Measurements from ENCODE around the gene C1orf50.

DNA sequence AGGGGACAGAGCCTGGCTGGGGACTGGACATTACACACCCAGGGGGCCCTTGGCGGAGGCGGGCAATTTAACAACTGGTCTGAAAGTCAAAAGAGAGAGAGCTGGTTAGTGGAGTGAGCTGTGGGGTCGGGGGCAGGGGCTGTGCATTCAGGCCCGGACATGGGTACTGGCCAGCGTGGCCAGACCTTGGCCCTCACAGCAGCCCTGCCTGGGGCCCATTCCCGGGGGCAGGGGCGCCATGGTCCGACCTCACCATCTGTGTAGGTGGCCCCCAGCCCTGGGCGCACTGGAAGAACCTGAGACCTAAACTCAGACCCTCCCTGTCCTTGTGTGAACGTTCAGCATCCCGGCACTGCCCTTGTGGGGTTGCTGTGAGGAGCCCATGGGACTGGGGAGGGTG, 32.0 kb upstream of the C1orf50 start:
- TF ChIP-seq, protein P1, sequence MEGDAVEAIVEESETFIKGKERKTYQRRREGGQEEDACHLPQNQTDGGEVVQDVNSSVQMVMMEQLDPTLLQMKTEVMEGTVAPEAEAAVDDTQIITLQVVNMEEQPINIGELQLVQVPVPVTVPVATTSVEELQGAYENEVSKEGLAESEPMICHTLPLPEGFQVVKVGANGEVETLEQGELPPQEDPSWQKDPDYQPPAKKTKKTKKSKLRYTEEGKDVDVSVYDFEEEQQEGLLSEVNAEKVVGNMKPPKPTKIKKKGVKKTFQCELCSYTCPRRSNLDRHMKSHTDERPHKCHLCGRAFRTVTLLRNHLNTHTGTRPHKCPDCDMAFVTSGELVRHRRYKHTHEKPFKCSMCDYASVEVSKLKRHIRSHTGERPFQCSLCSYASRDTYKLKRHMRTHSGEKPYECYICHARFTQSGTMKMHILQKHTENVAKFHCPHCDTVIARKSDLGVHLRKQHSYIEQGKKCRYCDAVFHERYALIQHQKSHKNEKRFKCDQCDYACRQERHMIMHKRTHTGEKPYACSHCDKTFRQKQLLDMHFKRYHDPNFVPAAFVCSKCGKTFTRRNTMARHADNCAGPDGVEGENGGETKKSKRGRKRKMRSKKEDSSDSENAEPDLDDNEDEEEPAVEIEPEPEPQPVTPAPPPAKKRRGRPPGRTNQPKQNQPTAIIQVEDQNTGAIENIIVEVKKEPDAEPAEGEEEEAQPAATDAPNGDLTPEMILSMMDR (IDR thresholded peaks at IDR 0.05; ENCODE audit: low read depth, low read length): no peak
- no peak for TF ChIP-seq EZH2phosphoT487 (IDR thresholded peaks at IDR 0.05; ENCODE audit: low read depth)

Measured in OCI-LY3 (cell line).